Astrocyte (in vitro differentiated cells and primary cell): ENCODE results near the gene FNDC11.

Experiments
- EZH2 ChIP-seq: IDR thresholded peaks from 2 replicates; pipeline ENCODE4 v1.6.1; 2012; ENCODE audit warnings: mild to moderate bottlenecking, low read length, inconsistent platforms; ENCODE audit not compliant: insufficient read depth
- TF ChIP-seq, protein P1 (sequence below): IDR thresholded peaks from 2 replicates; pipeline ENCODE4 v1.5.1; 2011; ENCODE audit warnings: low read depth, mild to moderate bottlenecking, inconsistent platforms, low read length, moderate library complexity; ENCODE audit not compliant: insufficient read depth

DNA sequence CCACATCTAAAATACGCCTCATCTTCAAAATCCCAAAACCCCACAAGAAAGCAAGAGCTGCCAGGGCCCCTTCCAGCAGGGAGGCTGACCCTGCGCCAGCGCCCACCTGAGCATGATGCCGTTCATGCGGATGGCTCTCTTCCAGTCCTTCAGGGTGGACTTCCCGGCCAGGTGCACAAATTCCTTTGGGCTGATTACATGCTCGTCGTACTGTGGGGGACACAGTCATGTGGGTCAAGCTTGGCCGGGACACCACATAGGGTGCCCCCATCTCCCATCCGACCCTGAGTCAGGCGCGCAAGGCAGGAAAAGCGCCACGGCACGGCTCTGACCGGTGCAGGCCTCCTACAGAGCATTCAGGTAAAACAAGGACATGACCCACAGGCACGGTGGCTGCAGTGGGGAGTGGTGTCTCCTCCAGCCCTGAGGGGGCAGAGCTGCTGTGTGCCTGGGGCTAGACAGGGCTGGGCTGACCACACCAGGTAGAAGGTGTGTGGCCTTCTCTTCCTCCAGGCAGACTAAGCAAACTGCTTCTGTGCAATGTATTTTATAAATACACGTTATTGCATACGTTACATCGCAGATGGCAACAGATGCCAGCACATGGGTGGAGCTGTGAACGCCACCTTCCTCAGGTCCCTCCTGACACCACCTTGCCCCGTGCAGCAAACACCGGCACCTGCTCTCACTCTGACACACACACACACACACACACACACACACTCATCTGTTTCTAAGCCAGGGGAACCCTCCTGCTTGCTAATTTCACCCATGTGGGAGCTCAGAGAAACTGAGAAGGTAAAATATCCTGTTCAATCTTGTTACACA is 43.9 kb downstream of the FNDC11 start:
- TF ChIP-seq, protein P1, sequence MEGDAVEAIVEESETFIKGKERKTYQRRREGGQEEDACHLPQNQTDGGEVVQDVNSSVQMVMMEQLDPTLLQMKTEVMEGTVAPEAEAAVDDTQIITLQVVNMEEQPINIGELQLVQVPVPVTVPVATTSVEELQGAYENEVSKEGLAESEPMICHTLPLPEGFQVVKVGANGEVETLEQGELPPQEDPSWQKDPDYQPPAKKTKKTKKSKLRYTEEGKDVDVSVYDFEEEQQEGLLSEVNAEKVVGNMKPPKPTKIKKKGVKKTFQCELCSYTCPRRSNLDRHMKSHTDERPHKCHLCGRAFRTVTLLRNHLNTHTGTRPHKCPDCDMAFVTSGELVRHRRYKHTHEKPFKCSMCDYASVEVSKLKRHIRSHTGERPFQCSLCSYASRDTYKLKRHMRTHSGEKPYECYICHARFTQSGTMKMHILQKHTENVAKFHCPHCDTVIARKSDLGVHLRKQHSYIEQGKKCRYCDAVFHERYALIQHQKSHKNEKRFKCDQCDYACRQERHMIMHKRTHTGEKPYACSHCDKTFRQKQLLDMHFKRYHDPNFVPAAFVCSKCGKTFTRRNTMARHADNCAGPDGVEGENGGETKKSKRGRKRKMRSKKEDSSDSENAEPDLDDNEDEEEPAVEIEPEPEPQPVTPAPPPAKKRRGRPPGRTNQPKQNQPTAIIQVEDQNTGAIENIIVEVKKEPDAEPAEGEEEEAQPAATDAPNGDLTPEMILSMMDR: no peak
- no peak for TF ChIP-seq EZH2
